K562 (cell line): ENCODE data around the gene AMBRA1. TPM values are rescaled to one million over a fixed set of nuclear protein-coding genes. Genes with fewer than 3 reads are reported as not detected.

ENCODE experiments used
- CTBP1 ChIP-seq: fragments of 450-650 bp; IDR thresholded peaks from 2 replicates; pipeline ENCODE4 v1.6.1; 2016; ENCODE audit warnings: borderline replicate concordance
- CTCF ChIP-seq, 3 experiments: IDR thresholded peaks in 2 of 3; conservative IDR thresholded peaks in 1 of 3; 2 replicates each; pipeline ENCODE4 v1.5.1; 2011 to 2012; ENCODE audit warnings: low read length in 3 of 3, mild to moderate bottlenecking in 3 of 3, control low read depth in 2 of 3, improper control_type of control experiment in 1 of 3, inconsistent platforms in 1 of 3, low read depth in 1 of 3, mixed read lengths in 1 of 3, moderate library complexity in 1 of 3; ENCODE audit not compliant: insufficient read depth in 2 of 3
- DACH1 ChIP-seq: fragments of 450-650 bp; IDR thresholded peaks from 2 replicates; pipeline ENCODE4 v1.6.1; 2018; ENCODE audit not compliant: partially characterized antibody
- E2F4 ChIP-seq: sonication (generic); formaldehyde crosslinking; IDR thresholded peaks from 2 replicates; pipeline ENCODE4 v1.8.0; 2022; ENCODE audit warnings: mild to moderate bottlenecking, low read depth, missing genetic modification reagents
- EHMT2 ChIP-seq: fragments of 450-650 bp; IDR thresholded peaks from 2 replicates; pipeline ENCODE4 v1.6.1; 2018; ENCODE audit warnings: antibody characterized with exemption
- ETV1 ChIP-seq: fragments of 450-650 bp; conservative IDR thresholded peaks from 2 replicates; pipeline ENCODE4 v1.6.1; 2016; ENCODE audit warnings: missing genetic modification characterization, control low read depth, low read depth, missing compliant biosample characterization
- FOXM1 ChIP-seq, 2 experiments: fragments of 450-650 bp in 1 of 2; sonication (generic) in 1 of 2; formaldehyde crosslinking in 1 of 2; IDR thresholded peaks; 2 replicates each; pipeline versions ENCODE4 v1.6.1 to v1.9.0; 2017 to 2022; ENCODE audit warnings: low read depth in 2 of 2, mild to moderate bottlenecking in 2 of 2, missing genetic modification reagents in 1 of 2, moderate library complexity in 1 of 2
- FOXP4 ChIP-seq: sonication (generic); formaldehyde crosslinking; IDR thresholded peaks from 2 replicates; pipeline ENCODE4 v1.8.0; 2022; ENCODE audit warnings: mild to moderate bottlenecking, missing genetic modification reagents, borderline replicate concordance
- KLF6 ChIP-seq: fragments of 250-450 bp; sonication (Bioruptor Pico); IDR thresholded peaks from 2 replicates; pipeline ENCODE4 v1.4.0; 2020; ENCODE audit warnings: mild to moderate bottlenecking, moderate library complexity, borderline replicate concordance
- RBM22 ChIP-seq: fragments of 200-400 bp; formaldehyde crosslinking; IDR thresholded peaks from 2 replicates; pipeline ENCODE4 v1.6.1; 2018; ENCODE audit warnings: low read length, low read depth; ENCODE audit not compliant: poor library complexity, severe bottlenecking
- RHOXF2B ChIP-seq: fragments of 250-450 bp; sonication (Bioruptor Pico); conservative IDR thresholded peaks from 2 replicates; pipeline ENCODE4 v1.5.1; 2021
- SIN3A ChIP-seq, 2 experiments: fragments of 150-350 bp in 1 of 2; IDR thresholded peaks; 2 replicates each; pipeline ENCODE4 v1.6.1; 2011 to 2016; ENCODE audit warnings: borderline replicate concordance in 2 of 2, low read depth in 2 of 2, low read length in 2 of 2, mild to moderate bottlenecking in 2 of 2, moderate library complexity in 2 of 2; ENCODE audit not compliant: control insufficient read depth in 1 of 2
- STAG1 ChIP-seq: sonication (generic); formaldehyde crosslinking; IDR thresholded peaks from 2 replicates; pipeline ENCODE4 v1.5.0; 2020; ENCODE audit warnings: missing genetic modification reagents, borderline replicate concordance
- ZFPM2 ChIP-seq: fragments of 250-450 bp; sonication (Bioruptor Pico); IDR thresholded peaks from 2 replicates; pipeline ENCODE4 v1.5.1; 2022; ENCODE audit warnings: mild to moderate bottlenecking
- polyA plus RNA-seq, 8 experiments: library from polyadenylated mRNA; depleted of rRNA in 4 of 8; stranded (reverse) in 5 of 8; unstranded in 3 of 8; fragments of >200 nt; fragmentation: Nextera tagmentation in 2 of 8; fragmentation: Illumina TruSeq in 1 of 8; extraction: Ambion mirVana in 2 of 8; extraction: Trizol in 1 of 8; gene quantifications; 2 replicates each; pipeline versions ENCODE4 v1.2.1 to v1.2.3, GENCODE V29; 2011 to 2014; ENCODE audit warnings: inconsistent platforms in 1 of 8, missing spikeins in 1 of 8
- total RNA-seq, 7 experiments: library from RNA; depleted of rRNA in 6 of 7; stranded (reverse); fragments of >200 nt in 6 of 7; fragmentation: Illumina TruSeq in 2 of 7; extraction: Trizol in 2 of 7; gene quantifications; 2 replicates each; pipeline versions ENCODE4 v1.2.1 to v1.2.3, GENCODE V29; 2011 to 2021; ENCODE audit warnings: low replicate concordance in 1 of 7
- TF ChIP-seq, protein P1 (sequence below): fragments of 250-450 bp; sonication (Bioruptor Pico); IDR thresholded peaks from 2 replicates; pipeline ENCODE4 v1.5.0; 2021; ENCODE audit warnings: mild to moderate bottlenecking, moderate library complexity

AMBRA1 gene
- total and polyA plus RNA-seq, 9 of the 15 experiments (the other 6 are each of a cell fraction or from before 2014, with no cell fraction given), result 0.15 to 24.5 (median 13.0) TPM

DNA sequence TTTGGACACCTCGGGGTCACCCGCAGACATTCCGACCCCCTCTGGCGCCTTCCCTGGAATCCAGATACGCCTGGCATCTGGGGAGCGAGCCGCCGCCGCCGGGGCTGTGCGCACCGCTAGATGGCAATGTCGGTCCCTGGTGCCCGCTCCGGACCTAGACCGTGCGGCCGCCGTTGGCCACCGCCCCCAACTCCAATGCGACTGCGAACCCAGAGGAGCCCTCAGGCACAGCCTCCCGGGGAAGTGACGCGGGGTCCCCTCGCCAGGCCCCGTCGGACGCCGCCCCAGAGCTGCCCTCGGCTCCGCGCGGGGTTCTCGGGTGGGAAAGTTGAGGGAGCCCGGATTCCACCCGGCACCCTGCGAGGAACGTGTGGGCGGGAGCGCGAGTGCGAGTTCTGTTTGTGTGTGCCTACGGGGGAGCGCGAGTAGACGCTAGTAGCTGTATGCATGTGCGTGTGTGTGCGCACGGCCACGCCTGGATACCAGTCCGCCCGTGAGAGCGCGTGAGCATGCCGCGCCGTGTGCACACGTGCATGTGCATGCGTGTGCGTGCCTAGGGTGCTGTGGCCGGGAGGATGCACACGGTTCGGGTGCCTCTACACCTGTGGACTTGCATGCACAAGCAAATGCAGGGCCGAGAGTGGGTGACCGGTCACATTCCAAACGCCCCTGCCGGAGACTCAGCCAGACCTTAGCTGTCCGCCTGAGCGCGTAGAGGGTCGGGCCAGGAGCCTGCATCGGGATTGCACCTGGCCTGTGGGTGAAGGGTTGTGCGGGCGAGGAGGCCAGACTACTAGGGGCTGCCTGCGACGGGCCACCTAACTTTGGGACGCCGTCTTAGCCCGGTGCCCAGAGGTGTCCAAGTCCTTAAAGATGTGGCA lies 204.1 kb downstream of the AMBRA1 start (continued):
- TF ChIP-seq CTCF (IDR thresholded peaks at IDR 0.05 in 2 of 3, conservative IDR thresholded peaks at IDR 0.05 in 1 of 3; ENCODE audit: insufficient read depth in 2 of 3, low read depth in 1 of 3, low read length in 3 of 3), result peak; percentile 78 to 90 (median 86)
- TF ChIP-seq E2F4, result peak; percentile 79; the same call in 1 of the 2 replicates
- peak; percentile 84 for TF ChIP-seq STAG1 (CRISPR knock-in tag)
- peak; percentile 49 for TF ChIP-seq RBM22
- TF ChIP-seq RHOXF2B (CRISPR knock-in tag), result no peak
- TF ChIP-seq, protein P1, sequence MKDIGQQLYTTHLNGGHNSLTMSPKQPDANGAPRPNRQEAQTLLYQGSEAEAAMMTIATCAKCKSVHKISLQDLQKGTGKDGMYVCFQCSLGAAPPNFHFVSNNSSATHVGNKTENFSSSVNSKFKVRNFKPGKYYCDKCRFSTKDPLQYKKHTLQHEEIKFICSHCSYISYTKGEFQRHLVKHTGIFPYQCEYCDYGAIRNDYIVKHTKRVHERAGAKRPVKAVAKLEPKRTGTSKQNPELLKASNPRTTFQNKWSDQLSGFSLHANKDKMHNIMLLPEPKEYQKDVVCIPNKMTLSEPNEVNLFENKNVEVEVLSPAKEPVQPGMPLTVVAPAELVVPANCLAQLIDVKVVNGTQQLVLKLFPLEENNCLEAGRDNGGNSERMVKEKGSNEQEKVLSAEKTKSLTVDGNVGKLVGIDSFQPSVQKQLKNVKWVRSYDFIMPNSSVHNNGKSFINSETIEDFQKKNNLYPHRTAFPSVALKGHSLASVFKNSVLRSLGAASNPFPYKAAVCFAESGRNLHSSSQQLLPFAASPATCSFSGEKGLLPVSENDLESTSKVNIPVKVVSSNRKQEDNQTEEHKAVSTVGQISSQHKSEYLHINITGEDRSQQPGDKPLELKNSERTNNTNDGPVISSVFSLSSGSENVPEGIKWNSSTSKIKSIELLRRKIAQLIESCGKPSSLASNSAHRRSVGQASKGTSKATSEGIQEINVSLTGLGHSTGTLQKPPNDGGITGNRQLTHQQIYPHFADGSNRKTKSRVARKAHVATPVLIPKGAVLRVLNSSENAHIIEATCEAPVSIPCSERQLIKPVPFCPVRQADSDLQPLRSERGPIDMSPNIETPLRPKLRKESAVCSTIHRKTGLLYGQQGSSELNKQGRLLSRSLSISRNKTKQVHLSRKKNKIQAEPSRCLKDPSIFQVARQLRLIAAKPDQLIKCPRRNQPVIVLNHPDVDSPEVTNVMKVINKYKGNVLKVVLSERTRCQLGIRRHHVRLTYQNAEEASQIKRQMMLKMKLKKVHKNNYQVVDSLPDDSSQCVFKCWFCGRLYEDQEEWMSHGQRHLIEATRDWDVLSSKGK (CRISPR knock-in tag), result no peak
- no peak for TF ChIP-seq DACH1
- TF ChIP-seq KLF6, result no peak
- TF ChIP-seq FOXM1 (IDR thresholded peaks at IDR 0.05; ENCODE audit: low read depth), result no peak
- peak; percentile 80; the same call in 1 of the 2 replicates for TF ChIP-seq FOXM1 (CRISPR knock-in tag; IDR thresholded peaks at IDR 0.05; ENCODE audit: low read depth)
- no peak for TF ChIP-seq EHMT2
- no peak for TF ChIP-seq ETV1
- TF ChIP-seq FOXP4, result no peak
- 0 out of 4 replicates have a peak, but pooled peaks of 1 of the 2 experiments have one; percentile 25 for TF ChIP-seq SIN3A (IDR thresholded peaks at IDR 0.05; ENCODE audit: borderline replicate concordance in 2 of 2, control insufficient read depth in 1 of 2, low read depth in 2 of 2, low read length in 2 of 2)
- no peak for TF ChIP-seq ZFPM2 (CRISPR knock-in tag)
- peak; percentile 46; the same call in 1 of the 2 replicates for TF ChIP-seq CTBP1
